HepG2 (cell line): ENCODE results near the gene RNFT1. TPM values are rescaled to one million over a fixed set of nuclear protein-coding genes. Genes with fewer than 3 reads are reported as not detected.

Experiments used
- ATAC-seq: fragments of 200-7000 bp; cut with Tn5 transposase; 3 replicates; pipeline ENCODE4 v1.9.1; 2020; ENCODE audit warnings: mild to moderate bottlenecking, moderate library complexity
- BruUV-seq: library from RNA; stranded (reverse); fragments of 400-500 nt; replicated peaks from 2 replicates; lab custom pipeline; 2021; lab: Mats Ljungman, UMichigan
- CTCF ChIA-PET: fragments of 300-600 bp; formaldehyde crosslinking; extraction: SDS; loops from one replicate; lab custom pipeline; 2021; ENCODE audit warnings: low total read pairs, inconsistent platforms, low intra/inter-chr PET ratio; lab: Yijun Ruan, JAX
- POLR2A ChIA-PET: fragments of 350-600 bp; sonication (Branson Sonifier 250); formaldehyde crosslinking; loops from one replicate; lab custom pipeline; 2020; ENCODE audit warnings: antibody characterized with exemption, inconsistent platforms; lab: Yijun Ruan, JAX
- DNase-seq: peaks from one replicate; pipeline ENCODE4 v3.0.0-alpha.2; 2015; ENCODE audit warnings: low spot score
- FAIRE-seq: peaks from 3 replicates; lab custom pipeline; 2011; peaks lifted over from hg19 to GRCh38; lab: Jason Lieb, UNC
- H2AFZ ChIP-seq: one replicate; pipeline ENCODE4 v1.6.1; 2011; ENCODE audit warnings: low read length, inconsistent platforms
- H3K27ac ChIP-seq: fragments of 300-600 bp; 3 replicates; pipeline ENCODE4 v1.8.0; 2011; ENCODE audit warnings: mixed run types, mild to moderate bottlenecking, mixed read lengths, low read length, inconsistent platforms; ENCODE audit not compliant: insufficient read depth; ENCODE audit errors: extremely low read length
- H3K27me3 ChIP-seq, 2 experiments: fragments of 200-600 bp in 1 of 2; 2 replicates in 1 of 2; 3 replicates in 1 of 2; pipeline versions ENCODE4 v1.6.0 to v1.8.0; 2011; ENCODE audit warnings: low read length in 2 of 2, mild to moderate bottlenecking in 2 of 2, moderate library complexity in 2 of 2, inconsistent platforms in 1 of 2; ENCODE audit not compliant: insufficient read depth in 2 of 2, control insufficient read depth in 1 of 2
- H3K36me3 ChIP-seq, 2 experiments: fragments of 200-600 bp in 1 of 2; replicated peaks in 1 of 2; 2 replicates in 1 of 2; 3 replicates in 1 of 2; pipeline versions ENCODE4 v1.5.1 to v1.8.0; 2011; ENCODE audit warnings: low read length in 2 of 2, inconsistent platforms in 1 of 2; ENCODE audit not compliant: insufficient read depth in 2 of 2, control insufficient read depth in 1 of 2
- H3K4me1 ChIP-seq: 2 replicates; pipeline ENCODE4 v1.5.1; 2012; ENCODE audit warnings: low read length, inconsistent platforms; ENCODE audit not compliant: insufficient read depth
- H3K4me2 ChIP-seq: 2 replicates; pipeline ENCODE4 v1.6.0; 2011; ENCODE audit warnings: low read depth, low read length, inconsistent platforms
- H3K4me3 ChIP-seq, 3 experiments: fragments of 200-600 bp in 1 of 3; sonication (generic), shearing (Covaris generic) in 1 of 3; replicated peaks in 1 of 3; 2 replicates each; pipeline ENCODE4 v1.5.1; 2011 to 2016; ENCODE audit warnings: low read length in 3 of 3, inconsistent platforms in 2 of 3, low read depth in 2 of 3, mild to moderate bottlenecking in 2 of 3, control low read depth in 1 of 3, mixed read lengths in 1 of 3; ENCODE audit not compliant: insufficient read depth in 1 of 3
- H3K79me2 ChIP-seq: one replicate; pipeline ENCODE4 v1.6.1; 2011; ENCODE audit warnings: low read length, inconsistent platforms; ENCODE audit not compliant: insufficient read depth
- H3K9ac ChIP-seq: 2 replicates; pipeline ENCODE4 v1.6.0; 2011; ENCODE audit warnings: mild to moderate bottlenecking, low read depth, low read length, inconsistent platforms; ENCODE audit not compliant: insufficient read depth
- H3K9me3 ChIP-seq: 2 replicates; pipeline ENCODE4 v1.5.1; 2012; ENCODE audit warnings: mild to moderate bottlenecking, low read length
- H4K20me1 ChIP-seq: 2 replicates; pipeline ENCODE4 v1.6.0; 2011; ENCODE audit warnings: inconsistent platforms, mild to moderate bottlenecking, low read length, moderate library complexity; ENCODE audit not compliant: insufficient read depth
- ZFP1 ChIP-seq: IDR thresholded peaks from 2 replicates; pipeline ENCODE4 v1.6.1; 2016
- ZNF121 ChIP-seq: sonication (generic); formaldehyde crosslinking; IDR thresholded peaks from 2 replicates; pipeline ENCODE4 v1.5.0; 2020; ENCODE audit warnings: mild to moderate bottlenecking, missing genetic modification reagents
- ZNF432 ChIP-seq: sonication (generic); formaldehyde crosslinking; IDR thresholded peaks from 2 replicates; pipeline ENCODE4 v1.5.0; 2020; ENCODE audit warnings: missing genetic modification reagents, mild to moderate bottlenecking, borderline replicate concordance
- ZNF609 ChIP-seq: sonication (generic); formaldehyde crosslinking; IDR thresholded peaks from 2 replicates; pipeline ENCODE4 v1.4.0; 2020; ENCODE audit warnings: mild to moderate bottlenecking, missing genetic modification reagents, borderline replicate concordance
- ZNF770 ChIP-seq: sonication (generic); formaldehyde crosslinking; IDR thresholded peaks from 2 replicates; pipeline ENCODE4 v1.5.0; 2020; ENCODE audit warnings: mild to moderate bottlenecking, missing genetic modification reagents
- in situ Hi-C: cut with HindIII; loops from 2 replicates; pipeline ENCODE4 v1.10.0; 2017; ENCODE audit warnings: low pct_unique_long_range_greater_than_20kb; ENCODE audit not compliant: extremely low pct_ligation_motif_present
- intact Hi-C: fragments of 100-400 bp; cut with micrococcal nuclease; formaldehyde crosslinking; loops from one replicate; pipeline ENCODE4 v1.10.0; 2022; ENCODE audit not compliant: unreplicated experiment
- polyA plus RNA-seq, 8 experiments: library from polyadenylated mRNA; depleted of rRNA in 3 of 8; stranded (reverse) in 7 of 8; unstranded in 1 of 8; fragments of >200 nt; fragmentation: Illumina TruSeq in 4 of 8; extraction: Trizol in 4 of 8; gene quantifications; 2 replicates each; pipeline versions ENCODE4 v1.2.1 to v1.2.3, GENCODE V29; 2011 to 2016; ENCODE audit warnings: low read depth in 4 of 8, missing spikeins in 1 of 8, mixed read lengths in 1 of 8; ENCODE audit not compliant: insufficient read depth in 1 of 8
- total RNA-seq, 5 experiments: library from RNA; depleted of rRNA; stranded (reverse); fragments of >200 nt; fragmentation: Illumina TruSeq; extraction: Trizol; gene quantifications; 2 replicates each; pipeline ENCODE4 v1.2.3, GENCODE V29; 2016; ENCODE audit warnings: low read depth in 1 of 5

Gene RNFT1
- total and polyA plus RNA-seq, 2 of the 13 experiments (the other 11 are each of a cell fraction or from before 2014, with no cell fraction given) = 19.1 to 22.1 TPM

- Histone ChIP-seq H4K20me1 (peaks cover 4% of the 10 kb centered on the region; the same call in 1 of the 2 replicates), H3K4me3 (no peak overlapping the region), H2AFZ (no peak overlapping the region), H3K4me1 (no peaks in the 10 kb centered on the region), H3K4me2 (no peak overlapping the region), H3K9ac (no peak overlapping the region), H3K27me3 (no peaks in the 10 kb centered on the region), H3K79me2 (no peaks in the 10 kb centered on the region), H3K27ac (no peak overlapping the region), H3K9me3 (no peaks in the 10 kb centered on the region), H3K36me3 (peaks cover 27 to 82% of the 10 kb centered on the region in 2 experiments)
- TF ChIP-seq ZNF432 (no peak), ZNF609 (CRISPR knock-in tag) (no peak), ZFP1 (CRISPR knock-in tag) (no peak), ZNF121 (no peak), ZNF770 (CRISPR knock-in tag) (no peak)
- intact Hi-C loops = no loop called here
- in situ Hi-C loops = loop anchor here (10.0 kb wide), 1 partner anchor 118 kb away; no protein-coding TSS in a partner anchor
- ChIA-PET CTCF (no interaction called here), POLR2A (no interaction called here)
- FAIRE-seq (no peak), DNase-seq (no peak), ATAC-seq (no peak)
- BruUV-seq = no TSS peak
These were observed 48.1 kb downstream of the RNFT1 start for GRCh38 chr17:59916446-59916845.
